Measurements from ENCODE around the gene ELP4. TPM values are rescaled to one million over a fixed set of nuclear protein-coding genes. Genes with fewer than 3 reads are reported as not detected.

The ELP4 gene
- total and polyA plus RNA-seq, 9 of the 15 experiments (the other 6 are each of a cell fraction or from before 2014, with no cell fraction given), result 24.1 to 60.3 (median 38.7) TPM

DNA sequence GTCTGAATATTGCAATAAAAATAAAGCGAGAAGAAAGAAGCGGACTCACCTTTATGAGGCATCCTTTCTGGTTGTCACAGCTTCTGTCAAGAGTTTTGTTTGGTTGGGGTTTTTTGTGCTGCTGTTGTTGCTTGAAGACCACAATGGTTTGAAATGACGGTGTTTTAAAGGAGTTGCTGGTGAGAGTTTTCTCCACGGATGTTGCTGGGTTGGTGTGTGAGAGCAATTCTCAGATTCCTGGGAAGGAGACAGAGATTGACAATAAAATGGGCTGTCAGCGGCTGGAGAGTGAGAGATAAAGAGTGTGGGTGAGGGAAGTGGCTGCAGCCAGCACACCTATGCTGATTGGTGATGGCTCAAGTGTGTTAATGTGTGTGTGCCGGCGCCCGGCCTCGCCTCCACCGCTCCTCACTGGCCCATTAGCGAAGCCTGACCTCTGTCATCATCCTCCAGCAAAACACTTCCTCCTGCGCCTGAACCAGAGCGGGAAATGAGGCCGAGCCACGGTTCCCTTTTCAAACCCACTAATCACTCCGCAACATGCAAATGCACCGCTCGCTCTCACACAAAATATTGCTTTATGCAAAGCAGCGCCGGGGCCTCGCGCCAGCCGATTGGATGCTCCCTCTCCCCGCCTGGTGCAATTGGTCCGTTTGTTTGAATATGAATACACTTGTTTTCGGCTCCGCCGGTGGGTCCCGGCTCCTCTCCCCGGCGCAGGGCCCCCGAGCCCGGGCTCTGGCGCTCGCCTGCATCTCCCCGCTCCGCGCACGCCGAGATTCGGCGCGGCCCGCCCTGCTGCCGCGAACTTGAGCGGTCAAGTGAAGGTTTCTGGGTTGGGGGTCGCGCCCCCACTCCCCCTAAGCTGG lies 301.4 kb downstream of the ELP4 start, which contains the start of gene PAX6 (continued):
- TF ChIP-seq RCOR1 (IDR thresholded peaks at IDR 0.05; ENCODE audit: borderline replicate concordance in 1 of 2, low read depth in 2 of 2, low read length in 2 of 2) (peak in 1 of 2 experiments; percentile 88; a peak in 2 of 4 replicates), TFAM (CRISPR knock-in tag; conservative IDR thresholded peaks at IDR 0.05) (no peak), ZNF282 (CRISPR knock-in tag; IDR thresholded peaks at IDR 0.05) (no peak), TRIM24 (IDR thresholded peaks at IDR 0.05) (no peak), E2F8 (IDR thresholded peaks at IDR 0.05; ENCODE audit: low read depth, partially characterized antibody) (peak; percentile 82), PBX2 (CRISPR knock-in tag; IDR thresholded peaks at IDR 0.05; ENCODE audit: low read depth) (no peak), PBX2 (tag; conservative IDR thresholded peaks at IDR 0.05; ENCODE audit: low read depth) (0 out of 2 replicates have a peak, but pooled peaks have one; percentile 26), ZNF584 (CRISPR knock-in tag; IDR thresholded peaks at IDR 0.05; ENCODE audit: low read depth) (no peak), TBL1XR1 (IDR thresholded peaks at IDR 0.05; ENCODE audit: low read length in 2 of 2) (no peak; a peak in 1 of 4 replicates), RNF2 (IDR thresholded peaks at IDR 0.05) (peak; percentile 45; the same call in 1 of the 2 replicates), PML (IDR thresholded peaks at IDR 0.05; ENCODE audit: low read length) (no peak), POU5F1 (IDR thresholded peaks at IDR 0.05; ENCODE audit: borderline replicate concordance, low read depth, low read length, partially characterized antibody) (no peak), E2F3 (CRISPR knock-in tag; IDR thresholded peaks at IDR 0.05) (no peak), TOE1 (IDR thresholded peaks at IDR 0.05; ENCODE audit: borderline replicate concordance) (0 out of 2 replicates have a peak, but pooled peaks have one; percentile 26), TOE1 (CRISPR knock-in tag; IDR thresholded peaks at IDR 0.05; ENCODE audit: borderline replicate concordance, low read depth) (no peak), HCFC1 (IDR thresholded peaks at IDR 0.05; ENCODE audit: low read depth, low read length) (0 out of 2 replicates have a peak, but pooled peaks have one; percentile 10), ZNF76 (CRISPR knock-in tag; IDR thresholded peaks at IDR 0.05; ENCODE audit: borderline replicate concordance) (no peak), HMG20B (CRISPR knock-in tag; IDR thresholded peaks at IDR 0.05) (no peak), HDAC6 (IDR thresholded peaks at IDR 0.05; ENCODE audit: low read depth, low read length) (no peak), HNRNPUL1 (IDR thresholded peaks at IDR 0.05; ENCODE audit: low read length) (no peak), BACH1 (tag; IDR thresholded peaks at IDR 0.05) (no peak), ZNF395 (CRISPR knock-in tag; IDR thresholded peaks at IDR 0.05) (0 out of 2 replicates have a peak, but pooled peaks have one; percentile 42)

Measured in K562 (cell line).